Activated naive CD4-positive, alpha-beta T cell treated with anti-CD3 and anti-CD28 coated beads, Interleukin-2, amount 10 ng/mL, durations not matched to agents 7 days and 5 days (primary cell): ENCODE data around the gene RAB40C.
A peak's percentile ranks its signal among the peaks of the same experiment; 100 is the strongest.

Experiments
- CTCF ChIA-PET: fragments of 350-600 bp; sonication (Branson Sonifier 250); formaldehyde crosslinking; loops from one replicate; lab custom pipeline; 2021; ENCODE audit warnings: antibody characterized with exemption; lab: Charles Lee
- DNase-seq: peaks from one replicate; pipeline ENCODE4 v3.0.0-alpha.2; 2020
- H3K27ac Mint-ChIP-seq: one replicate; pipeline ENCODE4 v1.8.0; 2021; ENCODE audit warnings: mild to moderate bottlenecking, moderate library complexity, mixed read lengths
- H3K27me3 Mint-ChIP-seq: one replicate; pipeline ENCODE4 v1.8.0; 2021; ENCODE audit warnings: mild to moderate bottlenecking, mixed read lengths
- H3K36me3 Mint-ChIP-seq: one replicate; pipeline ENCODE4 v1.8.0; 2021; ENCODE audit warnings: mixed read lengths
- H3K4me1 Mint-ChIP-seq: one replicate; pipeline ENCODE4 v1.8.0; 2021; ENCODE audit warnings: mixed read lengths
- H3K4me3 Mint-ChIP-seq: one replicate; pipeline ENCODE4 v1.8.0; 2021; ENCODE audit warnings: mild to moderate bottlenecking, moderate library complexity, mixed read lengths
- H3K9me3 Mint-ChIP-seq: one replicate; pipeline ENCODE4 v1.8.0; 2021; ENCODE audit warnings: mixed read lengths

RAB40C gene

DNA sequence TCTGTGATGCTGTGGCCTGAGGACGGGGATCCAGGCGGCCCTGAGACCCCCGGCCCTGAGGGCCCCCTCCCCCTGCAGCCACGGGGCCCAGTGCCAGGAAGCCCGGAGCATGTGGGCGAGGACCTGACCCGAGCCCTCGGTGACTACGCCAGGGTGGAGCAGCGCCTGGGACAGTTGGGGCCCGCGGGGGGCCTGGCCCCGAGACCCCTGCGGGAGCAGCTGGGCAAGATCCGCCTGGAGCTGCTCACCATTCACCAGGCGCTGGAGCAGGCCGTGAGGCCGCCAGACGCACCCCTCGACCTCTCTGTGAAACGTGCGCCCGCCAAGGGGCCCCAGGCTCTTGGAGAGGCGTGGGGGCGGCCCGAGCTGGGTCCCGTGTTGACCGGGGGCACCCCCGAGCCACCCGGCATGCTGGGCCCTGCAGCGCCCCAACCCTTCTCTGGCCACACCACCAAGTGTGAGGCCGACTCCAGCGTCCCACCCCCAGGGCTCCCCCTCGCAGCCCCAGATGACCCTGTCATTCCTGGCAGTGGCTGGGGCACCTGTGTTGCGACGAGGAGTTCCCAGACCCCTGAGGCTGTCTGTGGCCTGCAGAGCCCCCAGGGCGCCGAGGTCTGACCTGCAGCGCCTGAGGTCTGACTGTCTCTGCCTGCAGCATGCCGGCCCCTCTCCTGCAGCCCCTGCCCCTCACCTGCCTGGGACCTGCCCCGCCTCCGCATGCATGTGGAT is 25.0 kb upstream of the RAB40C start:
- no peak overlapping the region for H3K4me3 Mint-ChIP-seq
- H3K9me3 Mint-ChIP-seq: no peaks in the 10 kb centered on the region

DNA sequence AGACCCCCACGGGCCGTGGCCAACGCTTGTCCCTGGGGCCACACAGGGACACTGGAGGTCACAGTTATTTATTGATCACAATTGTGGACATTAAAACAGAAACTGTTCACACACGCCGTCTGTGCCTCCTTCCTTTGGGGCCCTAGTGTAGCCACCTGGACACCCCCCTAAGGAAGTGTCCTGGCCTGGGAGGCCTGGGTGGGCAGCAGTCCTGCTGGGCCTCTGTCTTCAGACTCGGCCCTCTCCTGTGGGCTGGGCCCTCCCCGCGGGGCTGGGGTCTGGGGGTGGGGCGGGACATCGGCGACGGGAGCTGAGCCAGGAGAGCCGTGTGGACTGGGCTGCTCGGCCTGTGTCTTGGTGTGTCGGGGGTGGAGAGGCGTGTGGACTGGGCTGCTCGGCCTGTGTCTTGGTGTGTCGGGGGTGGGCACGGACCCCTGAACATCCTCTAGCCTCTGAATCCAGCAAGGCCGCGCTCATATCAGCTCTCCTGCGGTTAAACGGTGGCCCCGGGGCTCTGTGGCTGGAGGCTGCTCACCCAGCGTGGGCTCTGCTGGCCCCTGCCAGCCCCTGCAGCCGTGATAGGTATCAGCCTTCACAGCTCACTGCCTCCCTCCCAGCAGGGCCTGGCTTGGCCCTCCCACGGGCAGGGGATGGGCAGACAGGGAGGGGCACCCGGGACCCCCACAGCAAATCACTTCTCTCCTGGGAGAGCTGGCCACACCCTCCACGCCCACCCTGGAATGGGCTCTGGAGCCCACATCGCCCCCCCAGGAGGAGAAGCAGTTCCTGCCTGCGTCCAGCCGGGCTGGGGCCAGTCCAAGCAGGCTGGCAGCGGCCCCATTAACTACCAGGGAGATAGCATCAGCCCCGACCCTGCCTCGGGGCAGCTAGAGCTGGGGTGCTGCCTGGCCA is 24.2 kb upstream of the RAB40C start:
- Mint-ChIP-seq H3K36me3 (no peaks in the 10 kb centered on the region), H3K4me3 (no peak overlapping the region), H3K27ac (no peak overlapping the region), H3K4me1 (peaks cover 18% of the 10 kb centered on the region), H3K9me3 (no peaks in the 10 kb centered on the region), H3K27me3 (peaks cover 26% of the 10 kb centered on the region)
- CTCF ChIA-PET: interaction anchor here (1.4 kb wide), 1 partner anchor 11 kb away, joined by 3 read pairs; no protein-coding TSS in a partner anchor
- DNase-seq: no peak

More for the DNA sequence above, 25.0 kb upstream of the RAB40C start:
- Mint-ChIP-seq H3K36me3 (no peaks in the 10 kb centered on the region), H3K27ac (no peak overlapping the region), H3K27me3 (peaks cover 26% of the 10 kb centered on the region), H3K4me1 (peaks cover 16% of the 10 kb centered on the region)
- DNase-seq: no peak
- CTCF ChIA-PET: no interaction called here

DNA sequence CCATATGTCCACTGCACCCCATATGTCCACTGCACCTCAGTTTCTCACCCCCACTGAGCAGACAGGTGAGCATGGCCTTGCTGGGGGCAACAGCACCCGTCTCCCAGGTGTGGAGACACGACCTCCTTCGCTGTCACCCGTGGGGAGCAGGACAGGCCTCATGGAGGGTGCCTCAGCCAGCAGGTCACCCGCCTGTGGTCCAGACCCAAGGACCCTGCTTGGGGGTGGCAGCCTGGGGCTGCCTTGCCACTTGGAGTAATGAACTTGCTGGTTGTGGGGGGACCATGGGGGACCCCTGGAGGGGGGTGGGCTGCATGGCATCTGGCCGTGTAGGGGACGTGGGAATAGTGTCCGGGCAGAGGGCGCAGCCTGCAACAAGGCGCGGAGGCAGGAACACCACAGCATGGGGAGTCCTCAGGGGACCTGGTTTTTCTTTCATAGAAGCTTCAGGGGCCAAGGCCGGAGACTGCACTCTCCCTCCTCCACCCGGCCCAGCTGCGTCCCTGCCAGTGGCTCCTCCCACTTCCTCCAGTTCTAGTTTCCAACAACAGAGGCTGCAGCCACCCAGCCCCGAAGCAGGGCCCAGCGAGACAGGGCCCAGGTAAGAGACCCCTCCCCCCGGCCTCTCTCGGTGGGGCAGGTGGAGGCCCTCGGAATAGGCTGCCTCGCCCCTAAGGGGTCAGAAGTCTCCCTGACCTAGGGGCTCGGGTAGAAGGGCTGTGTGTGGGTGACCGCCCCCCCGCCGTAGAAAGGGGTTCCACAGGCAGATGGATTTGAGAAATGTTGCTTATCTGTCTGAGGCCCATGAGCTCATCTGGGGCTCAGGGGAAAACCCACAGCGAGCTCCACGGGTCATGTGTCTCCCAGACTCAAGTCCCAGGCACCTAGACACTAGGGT is 23.1 kb upstream of the RAB40C start, which contains the start of gene NHLRC4:
Gene NHLRC4 (plus strand): TSS at position 531 of the 898 bp plus-strand sequence. CDS start 1,043 bp downstream, outside the sequence.
- H3K4me1 Mint-ChIP-seq: peaks cover 28% of the 10 kb centered on the region
- CTCF ChIA-PET: interaction anchor here (1.0 to 1.4 kb wide), 2 partner anchors 10 to 40 kb away, joined by 3 to 4 read pairs; partner anchors contain the start of gene CAPN15

DNA sequence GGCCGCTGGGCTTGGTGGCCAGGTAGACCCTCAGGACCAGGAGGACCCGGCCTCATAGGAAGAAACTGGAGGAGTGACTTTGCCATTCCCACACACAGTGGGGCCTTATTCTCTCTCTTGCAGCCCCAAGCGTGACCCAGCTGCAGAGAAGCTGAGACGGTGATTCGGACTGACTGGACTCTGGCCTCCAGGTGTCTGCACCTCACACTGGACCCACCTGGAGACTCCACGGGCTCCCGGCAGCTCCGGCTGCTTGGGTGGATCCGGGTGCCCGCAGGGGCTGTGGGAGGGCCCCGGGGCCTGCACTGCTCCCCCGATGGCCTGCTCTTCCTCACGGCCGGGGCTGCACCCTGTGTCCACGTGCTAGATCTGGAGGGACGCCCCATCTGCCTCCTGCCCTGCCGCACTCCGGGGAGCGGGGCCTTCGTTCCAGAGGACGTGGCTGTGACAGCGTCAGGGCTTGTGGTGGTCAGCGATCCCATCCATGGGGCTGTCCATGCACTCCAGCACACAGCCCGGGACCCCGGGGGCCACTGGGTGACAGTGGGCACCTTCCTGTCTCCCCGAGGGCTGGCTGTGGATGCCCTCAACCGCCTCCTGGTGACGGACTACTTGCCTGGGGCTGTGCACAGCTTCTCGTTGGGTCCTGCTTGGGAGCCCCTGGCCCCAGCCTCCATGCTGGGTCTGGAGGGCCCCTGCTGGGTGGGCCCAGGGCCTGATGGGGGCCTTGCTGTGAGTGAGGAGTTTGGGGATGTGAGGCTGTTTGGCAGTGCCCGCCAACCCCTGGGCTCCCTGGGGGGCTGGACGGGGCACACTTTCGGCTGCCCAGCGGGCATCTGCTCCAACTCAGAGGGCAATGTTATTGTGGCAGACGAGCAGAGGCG is 22.3 kb upstream of the RAB40C start:
- no peak for DNase-seq
- Mint-ChIP-seq H3K27ac (peak overlapping the region; percentile 86), H3K4me3 (peak overlapping the region; percentile 60), H3K27me3 (peaks cover 7% of the 10 kb centered on the region), H3K9me3 (no peaks in the 10 kb centered on the region), H3K4me1 (peaks cover 31% of the 10 kb centered on the region), H3K36me3 (no peaks in the 10 kb centered on the region)
- CTCF ChIA-PET: interaction anchor here (0.6 to 1.0 kb wide), 3 partner anchors 41 to 1044 kb away, joined by 3 to 4 read pairs (median 3); partner anchors contain the start of gene CAPN15

More for the DNA sequence above, 23.1 kb upstream of the RAB40C start, which contains the start of gene NHLRC4:
- peak within 1 kb of the TSS; percentile 86 for H3K27ac Mint-ChIP-seq
- peak within 1 kb of the TSS; percentile 60 for H3K4me3 Mint-ChIP-seq
- H3K36me3 Mint-ChIP-seq: no peaks in the 10 kb centered on the region
- H3K9me3 Mint-ChIP-seq: no peaks in the 10 kb centered on the region
- peak; percentile 83 for DNase-seq
- H3K27me3 Mint-ChIP-seq: peaks cover 16% of the 10 kb centered on the region

DNA sequence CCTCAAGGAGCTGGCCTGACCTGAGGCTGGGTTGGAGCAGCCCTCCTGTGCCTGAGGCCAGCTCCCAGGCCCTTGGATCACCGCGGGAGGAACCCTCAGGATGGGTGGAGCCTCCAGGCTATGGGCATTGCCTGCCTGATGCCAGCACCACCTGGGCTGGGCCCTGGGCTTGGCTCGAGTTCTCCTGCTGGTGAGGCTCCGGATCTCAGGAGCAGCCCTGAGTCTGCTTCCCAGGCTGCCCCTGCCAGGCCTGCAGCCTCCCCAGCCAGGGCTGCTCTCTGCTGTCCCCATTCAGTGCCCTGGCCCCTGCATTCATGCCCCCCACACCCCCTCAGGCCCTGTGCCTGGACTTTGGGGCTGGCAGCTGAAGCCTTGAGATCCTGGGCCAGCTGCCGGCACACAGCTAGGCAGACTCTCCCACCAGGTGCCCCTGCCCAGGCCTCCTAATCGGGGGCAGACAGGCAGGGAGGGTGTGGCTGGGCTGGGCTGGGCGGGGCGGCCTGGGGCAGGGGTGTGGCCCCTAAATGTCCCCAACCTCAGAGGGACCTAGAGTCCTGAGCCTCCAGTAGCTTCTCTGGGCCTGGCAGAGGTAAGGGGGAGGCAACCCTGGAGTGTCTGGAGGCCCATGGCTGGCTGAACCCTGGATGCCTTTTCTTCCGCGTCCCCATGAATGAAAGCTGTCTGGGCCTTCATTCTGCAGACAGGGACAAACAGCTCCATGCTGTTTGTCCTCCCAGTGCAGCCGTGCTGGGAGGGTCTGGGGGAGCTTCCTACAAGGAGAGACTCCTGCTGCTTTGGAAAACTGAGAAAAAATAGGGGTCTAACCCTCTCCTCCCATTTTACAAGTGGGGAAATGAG is 21.2 kb upstream of the RAB40C start:
- H3K4me3 Mint-ChIP-seq: peak overlapping the region; percentile 84
- CTCF ChIA-PET: interaction anchor here (0.6 kb wide), 2 partner anchors 481 to 1043 kb away, joined by 3 read pairs; no protein-coding TSS in a partner anchor
- H3K27me3 Mint-ChIP-seq: no peaks in the 10 kb centered on the region
- DNase-seq: no peak
- peaks cover 31% of the 10 kb centered on the region for H3K4me1 Mint-ChIP-seq
- peak overlapping the region; percentile 88 for H3K27ac Mint-ChIP-seq
- no peaks in the 10 kb centered on the region for H3K36me3 Mint-ChIP-seq
- H3K9me3 Mint-ChIP-seq: no peaks in the 10 kb centered on the region

DNA sequence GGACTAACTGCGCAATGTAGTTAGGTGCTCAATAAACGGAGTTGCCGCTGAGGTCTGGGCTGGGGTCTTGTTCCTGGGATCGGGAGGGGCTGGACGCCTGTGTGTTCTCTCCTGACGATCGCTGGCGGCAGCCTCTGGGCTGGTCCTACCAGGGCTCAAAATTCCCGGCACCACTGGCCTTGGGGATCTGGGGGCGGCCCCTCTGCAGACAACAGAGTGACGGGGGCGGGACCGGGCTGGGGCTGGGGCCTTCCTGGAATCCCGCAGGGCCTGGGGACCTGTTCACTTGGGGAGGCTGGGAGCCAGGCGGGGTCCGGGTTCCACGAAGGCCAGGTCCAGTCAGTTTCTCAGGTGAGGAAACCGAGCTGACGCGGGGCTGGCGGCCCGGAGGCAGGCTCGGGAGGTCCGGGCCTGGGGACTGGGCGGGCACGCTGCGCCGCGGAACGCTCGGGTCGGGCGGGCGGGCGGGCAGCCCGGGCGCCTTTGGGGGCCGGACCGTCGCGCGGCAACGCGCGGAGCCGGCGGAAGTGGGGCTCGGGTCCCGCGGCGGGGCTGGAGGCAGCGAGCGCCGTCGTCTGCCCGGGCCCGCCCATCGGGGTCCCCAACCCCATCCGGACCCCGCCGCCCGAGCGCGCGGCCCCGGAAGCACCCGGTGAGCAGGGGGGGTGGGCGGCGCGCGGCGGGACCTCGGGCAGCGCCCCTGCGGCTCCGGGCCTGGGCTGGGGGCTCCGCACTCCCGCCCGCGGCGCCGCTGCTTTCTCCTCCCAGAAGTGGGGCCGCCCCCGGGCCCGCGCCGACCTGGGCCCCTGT is 20.2 kb upstream of the RAB40C start, which contains the start of gene PIGQ:
Gene PIGQ (plus strand): TSS at position 524 of the 810 bp plus-strand sequence. CDS start 4,107 bp downstream, outside the sequence.
- peak within 1 kb of the TSS; percentile 88 for H3K27ac Mint-ChIP-seq
- H3K36me3 Mint-ChIP-seq: no peaks in the 10 kb centered on the region
- peaks cover 31% of the 10 kb centered on the region for H3K4me1 Mint-ChIP-seq
- H3K9me3 Mint-ChIP-seq: no peaks in the 10 kb centered on the region
- peak within 1 kb of the TSS; percentile 84 for H3K4me3 Mint-ChIP-seq
- CTCF ChIA-PET: no interaction called here
- peak; percentile 75 for DNase-seq
- H3K27me3 Mint-ChIP-seq: no peaks in the 10 kb centered on the region

DNA sequence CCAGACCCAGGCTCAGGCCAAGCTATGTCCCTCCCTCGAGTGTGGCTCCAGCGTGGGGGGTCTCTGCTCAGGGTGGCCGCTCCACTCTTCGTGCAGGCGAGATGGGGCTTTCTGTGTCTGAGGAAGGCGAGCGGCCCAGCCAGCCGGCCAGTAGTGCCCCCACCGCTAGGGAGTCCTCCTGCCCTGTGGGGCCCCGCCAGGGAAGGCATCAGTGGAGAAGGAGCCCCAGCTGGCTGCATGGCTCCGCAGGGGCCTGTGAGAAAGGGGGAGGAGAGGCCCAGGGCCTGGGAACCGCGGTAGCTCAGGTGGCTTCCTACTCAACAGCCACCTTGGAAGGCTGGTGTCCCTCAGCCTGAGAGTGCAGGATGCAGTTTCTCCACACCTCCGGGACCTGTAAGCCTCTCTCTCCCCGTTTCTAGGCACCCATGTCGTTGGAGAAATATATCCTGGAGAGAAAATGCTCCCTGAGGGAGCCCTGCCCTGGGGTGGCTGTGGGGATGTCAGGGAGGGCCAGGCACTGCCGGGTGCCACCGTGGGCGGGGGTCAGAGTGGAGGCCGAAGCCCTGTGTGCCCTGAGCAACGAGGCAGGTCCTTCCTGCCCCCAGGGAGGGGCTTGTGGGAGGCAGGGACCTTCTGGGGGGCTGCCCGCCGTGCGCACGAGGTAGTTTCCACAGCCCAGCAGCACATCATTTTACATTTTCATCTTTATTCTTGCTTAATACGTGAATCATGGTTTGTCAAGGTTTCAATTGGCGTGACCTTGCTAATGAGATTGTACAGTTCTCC is 16.8 kb upstream of the RAB40C start:
- Mint-ChIP-seq H3K9me3 (no peaks in the 10 kb centered on the region), H3K27me3 (no peaks in the 10 kb centered on the region), H3K4me1 (peaks cover 25% of the 10 kb centered on the region), H3K27ac (no peak overlapping the region), H3K36me3 (no peaks in the 10 kb centered on the region), H3K4me3 (no peak overlapping the region)
- DNase-seq: no peak
- CTCF ChIA-PET: no interaction called here

DNA sequence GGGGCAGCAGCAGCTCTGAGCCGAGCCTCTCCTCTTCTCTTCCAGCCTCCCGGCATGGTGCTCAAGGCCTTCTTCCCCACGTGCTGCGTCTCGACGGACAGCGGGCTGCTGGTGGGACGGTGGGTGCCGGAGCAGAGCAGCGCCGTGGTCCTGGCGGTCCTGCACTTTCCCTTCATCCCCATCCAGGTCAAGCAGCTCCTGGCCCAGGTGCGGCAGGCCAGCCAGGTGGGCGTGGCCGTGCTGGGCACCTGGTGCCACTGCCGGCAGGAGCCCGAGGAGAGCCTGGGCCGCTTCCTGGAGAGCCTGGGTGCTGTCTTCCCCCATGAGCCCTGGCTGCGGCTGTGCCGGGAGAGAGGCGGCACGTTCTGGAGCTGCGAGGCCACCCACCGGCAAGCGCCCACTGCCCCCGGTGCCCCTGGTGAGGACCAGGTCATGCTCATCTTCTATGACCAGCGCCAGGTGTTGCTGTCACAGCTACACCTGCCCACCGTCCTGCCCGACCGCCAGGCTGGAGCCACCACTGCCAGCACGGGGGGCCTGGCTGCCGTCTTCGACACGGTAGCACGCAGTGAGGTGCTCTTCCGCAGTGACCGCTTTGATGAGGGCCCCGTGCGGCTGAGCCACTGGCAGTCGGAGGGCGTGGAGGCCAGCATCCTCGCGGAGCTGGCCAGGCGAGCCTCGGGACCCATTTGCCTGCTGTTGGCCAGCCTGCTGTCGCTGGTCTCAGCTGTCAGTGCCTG is 15.7 kb upstream of the RAB40C start:
- DNase-seq: no peak
- H3K27ac Mint-ChIP-seq: no peak overlapping the region
- H3K4me1 Mint-ChIP-seq: peaks cover 24% of the 10 kb centered on the region
- no peaks in the 10 kb centered on the region for H3K36me3 Mint-ChIP-seq
- CTCF ChIA-PET: no interaction called here
- no peaks in the 10 kb centered on the region for H3K9me3 Mint-ChIP-seq
- H3K27me3 Mint-ChIP-seq: no peaks in the 10 kb centered on the region
- no peak overlapping the region for H3K4me3 Mint-ChIP-seq

DNA sequence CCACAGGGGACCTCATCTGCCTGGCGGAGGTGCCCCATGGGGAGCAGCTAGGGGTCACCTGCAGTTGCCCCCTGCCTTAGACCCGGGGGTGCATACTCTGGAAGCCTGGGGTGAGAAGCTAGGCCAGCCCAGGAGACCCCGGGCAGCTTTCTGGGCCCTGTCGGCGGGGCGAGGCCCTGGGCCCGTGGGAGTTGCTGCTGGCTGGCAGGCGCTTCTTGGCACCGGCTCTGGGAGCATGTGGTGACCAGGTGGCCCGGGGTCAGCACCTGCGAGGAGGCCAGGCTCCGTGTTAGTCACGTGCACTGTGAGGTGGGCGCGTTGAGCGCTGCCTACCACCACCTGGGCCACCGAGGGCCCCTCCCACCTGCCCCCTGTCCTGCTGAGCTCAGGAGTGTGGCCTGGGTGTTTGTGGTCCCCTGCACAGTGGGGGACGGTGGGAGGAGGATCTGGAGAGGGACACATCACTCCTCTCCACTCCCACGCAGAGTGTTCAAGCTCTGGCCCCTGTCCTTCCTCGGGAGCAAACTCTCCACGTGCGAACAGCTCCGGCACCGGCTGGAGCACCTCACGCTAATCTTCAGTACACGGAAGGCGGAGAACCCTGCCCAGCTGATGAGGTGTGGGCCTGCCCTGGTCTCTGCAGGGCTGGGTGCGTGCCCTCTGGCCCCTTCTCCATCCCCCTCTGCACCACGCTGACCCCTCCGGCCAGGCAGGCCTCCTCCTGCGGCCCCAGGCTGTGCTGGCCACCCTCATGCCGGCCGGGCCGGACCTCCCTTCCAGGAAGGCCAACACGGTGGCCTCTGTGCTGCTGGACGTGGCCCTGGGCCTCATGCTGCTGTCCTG is 14.3 kb upstream of the RAB40C start:
- CTCF ChIA-PET: no interaction called here
- Mint-ChIP-seq H3K4me3 (no peak overlapping the region), H3K4me1 (peaks cover 22% of the 10 kb centered on the region), H3K9me3 (no peaks in the 10 kb centered on the region), H3K36me3 (no peaks in the 10 kb centered on the region), H3K27me3 (no peaks in the 10 kb centered on the region), H3K27ac (no peak overlapping the region)
- no peak for DNase-seq
